Coronary artery (tissue), 2 donors: ENCODE results near the gene CBX8.

Experiments used
- DNase-seq: peaks from one replicate; pipeline ENCODE4 v3.0.0-alpha.2; 2017; ENCODE audit warnings: low spot score
- H3K27ac ChIP-seq, 2 donors: fragments of 200-600 bp; sonication (generic); one replicate each; pipeline ENCODE4 v1.5.1; 2016 to 2019
- H3K4me3 ChIP-seq: fragments of 200-600 bp; sonication (generic); 2 replicates; pipeline ENCODE4 v1.5.1; 2016; ENCODE audit warnings: mild to moderate bottlenecking, moderate library complexity
- TF ChIP-seq, protein P1 (sequence below): fragments of 200-600 bp; sonication (generic); IDR thresholded peaks from one replicate; pipeline ENCODE4 v1.5.1; 2019; ENCODE audit warnings: antibody characterized with exemption

The CBX8 gene

DNA sequence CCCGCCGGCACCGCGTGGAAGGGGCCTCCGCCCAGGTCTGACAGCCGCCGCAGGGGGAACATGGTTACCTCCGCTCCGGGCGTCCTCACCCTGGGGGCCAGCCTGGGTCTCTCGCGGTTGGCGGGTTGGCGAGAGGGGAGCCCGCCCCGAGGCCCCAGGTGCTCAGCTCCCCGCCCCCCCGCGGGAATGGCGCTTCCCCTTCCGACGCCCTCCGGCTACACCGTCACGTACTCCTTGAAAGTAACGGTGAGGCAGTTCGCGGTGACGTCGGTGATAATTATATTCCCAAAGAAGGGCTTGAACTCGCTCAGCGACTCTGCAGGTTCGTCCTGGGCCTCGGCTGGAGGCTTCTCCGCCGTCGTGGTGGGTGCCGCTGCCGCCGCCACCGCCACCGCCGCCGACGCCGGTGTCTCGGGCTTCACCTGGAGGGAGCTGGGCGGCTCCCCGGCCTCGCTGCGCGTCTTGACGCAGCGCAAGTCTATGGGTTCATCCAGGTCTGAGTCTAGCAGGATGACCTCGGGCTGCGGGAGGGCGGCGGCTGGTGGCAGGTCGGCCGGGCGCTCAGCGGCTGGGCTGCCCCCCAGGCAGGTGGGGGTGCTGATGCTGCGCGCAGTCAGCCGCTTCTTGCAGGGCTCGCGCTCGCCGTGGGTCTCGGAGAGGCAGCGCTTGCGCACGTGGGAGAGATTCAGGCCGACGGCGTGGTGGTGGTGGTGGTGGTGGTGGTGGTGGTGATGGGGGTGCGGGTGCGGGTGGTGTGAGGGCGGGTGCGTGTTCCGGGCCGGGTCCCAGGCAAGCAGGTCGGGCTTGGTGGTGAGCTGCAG, 37.1 kb upstream of the CBX8 start:
- Histone ChIP-seq H3K27ac (no peak overlapping the region), H3K4me3 (no peak overlapping the region)
- TF ChIP-seq, protein P1, sequence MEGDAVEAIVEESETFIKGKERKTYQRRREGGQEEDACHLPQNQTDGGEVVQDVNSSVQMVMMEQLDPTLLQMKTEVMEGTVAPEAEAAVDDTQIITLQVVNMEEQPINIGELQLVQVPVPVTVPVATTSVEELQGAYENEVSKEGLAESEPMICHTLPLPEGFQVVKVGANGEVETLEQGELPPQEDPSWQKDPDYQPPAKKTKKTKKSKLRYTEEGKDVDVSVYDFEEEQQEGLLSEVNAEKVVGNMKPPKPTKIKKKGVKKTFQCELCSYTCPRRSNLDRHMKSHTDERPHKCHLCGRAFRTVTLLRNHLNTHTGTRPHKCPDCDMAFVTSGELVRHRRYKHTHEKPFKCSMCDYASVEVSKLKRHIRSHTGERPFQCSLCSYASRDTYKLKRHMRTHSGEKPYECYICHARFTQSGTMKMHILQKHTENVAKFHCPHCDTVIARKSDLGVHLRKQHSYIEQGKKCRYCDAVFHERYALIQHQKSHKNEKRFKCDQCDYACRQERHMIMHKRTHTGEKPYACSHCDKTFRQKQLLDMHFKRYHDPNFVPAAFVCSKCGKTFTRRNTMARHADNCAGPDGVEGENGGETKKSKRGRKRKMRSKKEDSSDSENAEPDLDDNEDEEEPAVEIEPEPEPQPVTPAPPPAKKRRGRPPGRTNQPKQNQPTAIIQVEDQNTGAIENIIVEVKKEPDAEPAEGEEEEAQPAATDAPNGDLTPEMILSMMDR, result no peak
- no peak for DNase-seq

DNA sequence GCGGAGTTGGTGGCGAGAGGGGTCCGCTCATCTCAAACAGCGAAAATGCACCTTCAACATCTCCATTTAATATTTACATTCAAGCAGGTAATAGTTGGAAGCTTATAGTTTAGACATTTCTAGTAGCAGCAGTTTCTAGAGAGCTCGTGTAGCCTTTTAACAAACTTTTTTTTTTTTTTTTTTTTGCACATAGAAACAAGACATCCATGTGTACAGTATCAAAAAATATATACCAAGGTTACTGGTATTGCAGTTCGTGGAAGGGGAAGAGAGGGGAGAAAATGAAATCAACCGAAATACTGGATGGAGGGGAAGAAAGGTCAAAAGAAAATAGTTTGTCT, 36.2 kb upstream of the CBX8 start:
- no peak for DNase-seq
- Histone ChIP-seq H3K27ac (no peak overlapping the region), H3K4me3 (peak overlapping the region; percentile 60)
- TF ChIP-seq, protein P1, result no peak

DNA sequence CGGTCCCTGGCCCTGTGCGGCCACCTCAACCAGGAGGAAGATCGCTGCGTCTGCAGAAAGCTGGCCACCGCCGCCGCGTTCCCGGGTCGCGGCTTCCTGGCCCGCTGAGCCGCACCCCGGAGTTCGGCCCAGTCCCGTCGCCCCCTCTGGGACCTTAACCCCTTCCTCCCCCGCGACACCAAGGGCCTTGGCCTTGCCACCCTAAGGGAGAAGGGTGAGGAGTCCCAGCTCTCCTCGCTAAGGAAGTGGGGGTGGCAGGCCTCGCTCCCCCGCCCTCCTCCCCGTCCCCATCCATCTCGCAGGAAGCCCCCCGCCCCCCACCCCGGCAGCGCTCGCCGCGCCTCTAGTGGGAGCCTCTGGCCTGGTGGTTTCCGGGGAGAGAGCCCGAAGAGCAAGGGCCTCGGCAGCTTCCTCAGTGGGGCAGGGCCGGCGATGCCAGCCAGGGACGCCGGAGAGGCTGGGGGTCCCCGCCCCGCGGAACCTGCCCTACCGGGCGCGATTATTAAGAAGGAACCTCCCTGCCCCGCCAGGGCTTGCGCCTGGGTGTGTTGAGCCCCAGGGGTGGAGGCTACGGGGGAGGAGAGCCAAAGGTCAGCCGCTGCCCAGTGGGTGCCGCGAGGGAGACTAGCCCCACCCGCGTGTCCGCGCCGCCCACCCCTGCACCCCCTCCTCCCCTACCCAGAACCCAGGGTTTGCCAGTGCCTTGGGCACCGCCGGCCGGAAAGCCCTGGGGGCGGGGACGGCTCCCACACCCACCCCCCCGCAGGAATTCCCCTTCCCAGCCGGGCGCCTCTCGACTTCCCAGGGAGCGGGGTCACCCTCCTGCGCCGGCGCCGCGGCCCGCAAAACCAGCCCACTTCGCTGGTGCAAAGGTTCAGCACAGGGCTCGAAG, 35.6 kb upstream of the CBX8 start:
- TF ChIP-seq, protein P1, result no peak
- H3K4me3 ChIP-seq, result peak overlapping the region; percentile 60
- peak overlapping the region in 1 of 2 donors; percentile 64 for H3K27ac ChIP-seq
- no peak for DNase-seq

DNA sequence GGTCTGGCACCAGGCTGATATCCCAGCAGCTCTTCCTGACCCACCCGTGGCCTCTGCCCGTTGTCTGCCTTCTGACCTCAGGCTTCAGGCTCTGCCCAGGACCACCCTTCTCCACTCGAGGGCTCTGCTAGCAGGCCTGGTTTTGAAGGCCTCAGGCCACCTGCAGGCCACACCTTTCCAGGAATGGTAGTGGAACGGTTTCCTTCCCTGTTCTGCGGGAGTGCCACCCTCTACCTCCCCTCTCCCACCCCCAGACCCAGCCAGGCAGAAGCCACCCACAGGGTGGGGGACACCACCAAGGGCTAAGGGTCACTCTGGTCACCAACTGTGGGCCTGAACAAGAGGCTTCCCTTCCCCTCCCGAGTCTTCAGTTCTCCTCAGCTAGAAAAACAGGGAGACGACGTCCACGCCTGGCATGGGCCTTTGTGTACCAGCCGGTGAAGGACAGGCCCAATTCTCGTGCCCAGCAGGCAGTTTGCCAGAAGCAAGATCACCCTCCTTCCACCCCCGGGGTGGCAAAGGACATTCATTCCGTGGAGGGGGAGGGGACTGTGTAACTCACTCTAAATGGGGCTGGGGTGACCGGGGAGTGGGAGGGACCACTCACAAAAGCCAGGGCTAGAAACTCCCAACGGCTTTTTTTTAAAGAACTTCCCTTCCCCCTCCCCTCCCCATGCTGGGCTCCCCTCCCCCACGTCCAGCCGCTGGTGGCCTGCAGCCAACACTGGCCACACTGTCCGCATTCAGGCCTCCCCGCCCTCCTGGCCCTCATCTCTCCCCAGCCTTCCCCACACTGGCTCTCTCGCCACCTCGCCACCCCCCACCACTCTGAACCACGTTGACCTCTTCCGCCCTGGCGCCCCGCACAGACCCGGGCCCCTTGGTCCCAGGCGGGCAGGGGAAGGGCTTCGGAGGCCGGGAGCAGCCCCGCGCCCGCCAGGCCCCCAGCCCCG, 34.7 kb upstream of the CBX8 start:
- peak overlapping the region in 1 of 2 donors; percentile 64 for H3K27ac ChIP-seq
- H3K4me3 ChIP-seq, result peak overlapping the region; percentile 60
- TF ChIP-seq, protein P1, result no peak
- DNase-seq, result no peak

DNA sequence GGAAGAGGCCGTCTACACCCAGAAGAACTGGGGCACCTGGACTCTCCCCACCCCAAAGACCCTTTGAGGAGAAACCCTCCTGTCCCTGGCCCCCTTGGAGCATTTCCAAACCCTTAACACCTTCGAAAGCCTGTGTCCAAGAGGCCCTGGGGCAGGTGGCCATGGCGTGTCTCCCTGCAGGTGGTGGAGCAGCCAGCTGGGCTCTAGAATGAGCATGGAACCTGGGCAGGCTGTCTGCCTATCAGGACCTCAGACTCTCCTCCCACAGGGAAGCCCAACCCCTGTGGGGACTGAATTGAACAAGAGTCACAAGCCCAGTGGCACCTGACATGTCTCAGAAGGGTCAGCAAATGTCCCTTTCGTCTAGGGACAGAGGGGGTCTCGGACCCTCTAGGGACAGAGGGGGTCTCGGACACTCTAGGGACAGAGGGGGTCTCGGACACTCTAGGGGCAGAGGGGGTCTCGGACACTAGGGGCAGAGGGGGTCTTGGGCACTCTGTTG, 33.9 kb upstream of the CBX8 start:
- Histone ChIP-seq H3K27ac (peak overlapping the region in 1 of 2 donors; percentile 64), H3K4me3 (no peak overlapping the region)
- TF ChIP-seq, protein P1, result no peak
- no peak for DNase-seq

DNA sequence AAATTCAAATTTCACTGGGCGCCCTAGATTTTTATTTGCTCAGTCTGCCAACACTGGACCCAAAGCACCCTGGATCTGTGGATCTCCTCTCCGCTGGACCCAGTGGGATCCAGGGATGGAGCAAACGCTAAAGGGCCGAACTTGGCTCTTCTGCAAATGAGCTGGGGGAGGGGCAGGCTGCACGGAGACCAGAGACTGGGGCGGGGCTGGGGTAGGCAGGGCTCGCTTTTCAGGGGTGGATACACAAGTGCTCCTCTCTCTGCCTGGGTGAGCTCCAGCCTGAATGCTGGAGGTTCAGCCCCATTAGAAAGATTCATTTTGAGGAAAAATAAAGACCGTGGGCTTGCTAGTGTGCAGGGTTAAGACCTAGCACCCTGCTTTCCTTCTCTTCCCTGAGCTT, 33.4 kb upstream of the CBX8 start:
- DNase-seq, result no peak
- Histone ChIP-seq H3K4me3 (no peak overlapping the region), H3K27ac (no peak overlapping the region)
- TF ChIP-seq, protein P1, result no peak
